HL-60 (cell line): Measurements from ENCODE around the gene LRP1-AS.

ENCODE experiments used
- DNase-seq, 2 experiments: peaks; one replicate each; pipeline ENCODE4 v3.0.0-alpha.2; 2010 to 2020; ENCODE audit warnings: low read depth in 1 of 2, low spot score in 1 of 2
- H3K27ac ChIP-seq: fragments of 250-450 bp; sonication (Bioruptor Pico); replicated peaks from 2 replicates; pipeline ENCODE4 v1.5.1; 2020; ENCODE audit warnings: mild to moderate bottlenecking, moderate library complexity
- H3K27me3 ChIP-seq: fragments of 250-450 bp; sonication (Bioruptor Pico); 2 replicates; pipeline ENCODE4 v1.5.1; 2021; ENCODE audit warnings: mild to moderate bottlenecking, moderate library complexity; ENCODE audit not compliant: insufficient read depth, poor library complexity, severe bottlenecking
- H3K4me3 ChIP-seq: replicated peaks from 2 replicates; pipeline ENCODE4 v1.5.1; 2011; ENCODE audit warnings: mild to moderate bottlenecking, control low read depth, low read length; ENCODE audit not compliant: insufficient read depth
- GABPA ChIP-seq: IDR thresholded peaks from 2 replicates; pipeline ENCODE4 v1.6.1; 2012; ENCODE audit warnings: low read depth
- POLR2AphosphoS5 ChIP-seq: IDR thresholded peaks from 2 replicates; pipeline ENCODE4 v1.6.1; 2012; ENCODE audit warnings: low read depth
- SPI1 ChIP-seq: IDR thresholded peaks from 2 replicates; pipeline ENCODE4 v1.6.1; 2012; ENCODE audit warnings: low read depth, mild to moderate bottlenecking, borderline replicate concordance
- TF ChIP-seq, protein P1 (sequence below): IDR thresholded peaks from 2 replicates; pipeline ENCODE4 v1.6.1; 2012; ENCODE audit warnings: low read depth; ENCODE audit not compliant: insufficient replicate concordance
- TF ChIP-seq, protein P2 (sequence below): IDR thresholded peaks from one replicate; pipeline ENCODE4 v1.5.1; 2011; ENCODE audit warnings: low read length, control low read depth, inconsistent platforms; ENCODE audit not compliant: insufficient read depth

The LRP1-AS gene

DNA sequence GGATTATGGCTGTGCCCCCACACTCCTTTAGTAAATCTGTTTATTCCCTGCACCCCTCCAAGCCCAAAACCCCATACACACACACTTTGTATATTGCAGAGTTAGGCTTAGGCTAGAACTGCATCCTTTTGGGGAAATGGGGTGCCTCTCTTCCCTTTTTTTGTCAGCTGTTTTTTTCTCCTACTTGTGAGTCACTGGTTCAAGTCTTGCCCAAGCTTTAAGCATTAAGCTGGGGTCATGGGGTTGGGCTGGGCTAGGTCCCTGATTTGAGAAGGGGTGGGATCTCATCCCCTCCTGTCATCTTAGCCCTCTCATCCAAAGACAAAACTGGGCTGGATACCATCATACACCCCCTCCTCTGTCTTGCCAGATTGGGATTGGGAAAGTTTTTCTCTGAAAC, 17.5 kb downstream of the LRP1-AS start:
- TF ChIP-seq POLR2AphosphoS5 (no peak), SPI1 (peak; percentile 80; the same call in 1 of the 2 replicates), GABPA (no peak)
- TF ChIP-seq, protein P1, sequence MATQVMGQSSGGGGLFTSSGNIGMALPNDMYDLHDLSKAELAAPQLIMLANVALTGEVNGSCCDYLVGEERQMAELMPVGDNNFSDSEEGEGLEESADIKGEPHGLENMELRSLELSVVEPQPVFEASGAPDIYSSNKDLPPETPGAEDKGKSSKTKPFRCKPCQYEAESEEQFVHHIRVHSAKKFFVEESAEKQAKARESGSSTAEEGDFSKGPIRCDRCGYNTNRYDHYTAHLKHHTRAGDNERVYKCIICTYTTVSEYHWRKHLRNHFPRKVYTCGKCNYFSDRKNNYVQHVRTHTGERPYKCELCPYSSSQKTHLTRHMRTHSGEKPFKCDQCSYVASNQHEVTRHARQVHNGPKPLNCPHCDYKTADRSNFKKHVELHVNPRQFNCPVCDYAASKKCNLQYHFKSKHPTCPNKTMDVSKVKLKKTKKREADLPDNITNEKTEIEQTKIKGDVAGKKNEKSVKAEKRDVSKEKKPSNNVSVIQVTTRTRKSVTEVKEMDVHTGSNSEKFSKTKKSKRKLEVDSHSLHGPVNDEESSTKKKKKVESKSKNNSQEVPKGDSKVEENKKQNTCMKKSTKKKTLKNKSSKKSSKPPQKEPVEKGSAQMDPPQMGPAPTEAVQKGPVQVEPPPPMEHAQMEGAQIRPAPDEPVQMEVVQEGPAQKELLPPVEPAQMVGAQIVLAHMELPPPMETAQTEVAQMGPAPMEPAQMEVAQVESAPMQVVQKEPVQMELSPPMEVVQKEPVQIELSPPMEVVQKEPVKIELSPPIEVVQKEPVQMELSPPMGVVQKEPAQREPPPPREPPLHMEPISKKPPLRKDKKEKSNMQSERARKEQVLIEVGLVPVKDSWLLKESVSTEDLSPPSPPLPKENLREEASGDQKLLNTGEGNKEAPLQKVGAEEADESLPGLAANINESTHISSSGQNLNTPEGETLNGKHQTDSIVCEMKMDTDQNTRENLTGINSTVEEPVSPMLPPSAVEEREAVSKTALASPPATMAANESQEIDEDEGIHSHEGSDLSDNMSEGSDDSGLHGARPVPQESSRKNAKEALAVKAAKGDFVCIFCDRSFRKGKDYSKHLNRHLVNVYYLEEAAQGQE: no peak
- TF ChIP-seq, protein P2, sequence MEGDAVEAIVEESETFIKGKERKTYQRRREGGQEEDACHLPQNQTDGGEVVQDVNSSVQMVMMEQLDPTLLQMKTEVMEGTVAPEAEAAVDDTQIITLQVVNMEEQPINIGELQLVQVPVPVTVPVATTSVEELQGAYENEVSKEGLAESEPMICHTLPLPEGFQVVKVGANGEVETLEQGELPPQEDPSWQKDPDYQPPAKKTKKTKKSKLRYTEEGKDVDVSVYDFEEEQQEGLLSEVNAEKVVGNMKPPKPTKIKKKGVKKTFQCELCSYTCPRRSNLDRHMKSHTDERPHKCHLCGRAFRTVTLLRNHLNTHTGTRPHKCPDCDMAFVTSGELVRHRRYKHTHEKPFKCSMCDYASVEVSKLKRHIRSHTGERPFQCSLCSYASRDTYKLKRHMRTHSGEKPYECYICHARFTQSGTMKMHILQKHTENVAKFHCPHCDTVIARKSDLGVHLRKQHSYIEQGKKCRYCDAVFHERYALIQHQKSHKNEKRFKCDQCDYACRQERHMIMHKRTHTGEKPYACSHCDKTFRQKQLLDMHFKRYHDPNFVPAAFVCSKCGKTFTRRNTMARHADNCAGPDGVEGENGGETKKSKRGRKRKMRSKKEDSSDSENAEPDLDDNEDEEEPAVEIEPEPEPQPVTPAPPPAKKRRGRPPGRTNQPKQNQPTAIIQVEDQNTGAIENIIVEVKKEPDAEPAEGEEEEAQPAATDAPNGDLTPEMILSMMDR: no peak
- Histone ChIP-seq H3K27me3 (peaks cover 28% of the 10 kb centered on the region), H3K4me3 (peak overlapping the region; percentile 46; the same call in 1 of the 2 replicates), H3K27ac (no peak overlapping the region)
- peak in 1 of 2 experiments; percentile 53 for DNase-seq

DNA sequence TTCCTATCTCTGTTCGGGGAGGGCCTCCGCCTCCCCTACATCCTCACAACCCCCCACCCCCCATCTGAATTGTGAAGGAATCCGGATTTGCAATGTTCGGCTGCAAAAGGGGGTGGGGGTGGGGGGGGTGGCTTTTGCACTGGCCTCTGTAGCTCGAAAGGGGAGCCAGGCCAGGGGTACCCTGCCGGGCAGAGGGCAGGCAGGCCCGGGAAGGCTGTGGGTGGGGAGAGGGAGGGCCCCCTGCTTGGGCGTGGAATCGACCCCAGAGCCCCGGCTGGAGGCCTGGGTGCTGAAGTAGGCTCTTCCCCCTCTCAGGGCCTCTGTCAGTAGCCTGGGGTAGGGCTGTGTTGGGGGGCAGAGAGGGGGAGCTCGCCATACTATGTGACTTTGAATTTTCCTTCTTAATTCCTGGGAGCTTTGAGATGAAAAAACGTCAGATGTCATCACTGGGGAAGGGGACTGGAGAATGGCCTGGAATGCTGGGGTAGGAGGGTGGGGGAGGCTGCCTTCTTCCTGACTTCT, 18.0 kb downstream of the LRP1-AS start:
- H3K27me3 ChIP-seq: peaks cover 32% of the 10 kb centered on the region
- H3K27ac ChIP-seq: no peak overlapping the region
- DNase-seq: no peak
- TF ChIP-seq, protein P1: no peak
- TF ChIP-seq SPI1: no peak
- TF ChIP-seq, protein P2: no peak
- TF ChIP-seq POLR2AphosphoS5: no peak
- no peak for TF ChIP-seq GABPA
- peak overlapping the region; percentile 46 for H3K4me3 ChIP-seq

DNA sequence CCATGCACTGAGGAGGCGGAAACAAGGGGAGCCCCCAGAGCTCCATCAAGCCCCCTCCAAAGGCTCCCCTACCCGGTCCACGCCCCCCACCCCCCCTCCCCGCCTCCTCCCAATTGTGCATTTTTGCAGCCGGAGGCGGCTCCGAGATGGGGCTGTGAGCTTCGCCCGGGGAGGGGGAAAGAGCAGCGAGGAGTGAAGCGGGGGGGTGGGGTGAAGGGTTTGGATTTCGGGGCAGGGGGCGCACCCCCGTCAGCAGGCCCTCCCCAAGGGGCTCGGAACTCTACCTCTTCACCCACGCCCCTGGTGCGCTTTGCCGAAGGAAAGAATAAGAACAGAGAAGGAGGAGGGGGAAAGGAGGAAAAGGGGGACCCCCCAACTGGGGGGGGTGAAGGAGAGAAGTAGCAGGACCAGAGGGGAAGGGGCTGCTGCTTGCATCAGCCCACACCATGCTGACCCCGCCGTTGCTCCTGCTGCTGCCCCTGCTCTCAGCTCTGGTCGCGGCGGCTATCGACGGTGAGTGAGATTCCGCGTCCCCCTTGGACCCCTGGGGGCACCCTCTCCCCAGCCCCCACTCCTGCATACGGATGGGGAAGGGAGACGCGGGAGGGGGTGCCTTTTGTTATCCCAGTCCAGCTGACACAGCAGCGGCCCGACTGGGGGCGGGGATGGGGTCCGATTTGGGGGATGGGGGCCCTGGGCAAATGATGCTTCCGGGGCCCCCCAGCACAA, 18.7 kb downstream of the LRP1-AS start:
- peak overlapping the region; percentile 46 for H3K4me3 ChIP-seq
- H3K27ac ChIP-seq: no peak overlapping the region
- DNase-seq: no peak
- TF ChIP-seq, protein P1: no peak
- TF ChIP-seq, protein P2: no peak
- TF ChIP-seq SPI1: no peak
- TF ChIP-seq GABPA: no peak
- no peak for TF ChIP-seq POLR2AphosphoS5
- H3K27me3 ChIP-seq: peaks cover 33% of the 10 kb centered on the region
